Kidney (tissue), 14 donors: ENCODE results near the gene ATP13A1. TPM values are rescaled to one million over a fixed set of nuclear protein-coding genes. Genes with fewer than 3 reads are reported as not detected.

Source experiments
- DNase-seq, 5 donors: peaks; one replicate each; pipeline ENCODE4 v3.0.0-alpha.2; 2013 to 2020
- FAIRE-seq: peaks from 2 replicates; lab custom pipeline; 2012; peaks lifted over from hg19 to GRCh38; lab: Jason Lieb, UNC
- H3K27ac ChIP-seq, 2 donors: one replicate each; pipeline ENCODE4 v1.7.0; 2013; ENCODE audit warnings: low read depth in 2 of 2, low read length in 2 of 2, inconsistent platforms in 1 of 2
- H3K27me3 ChIP-seq: one replicate; pipeline ENCODE4 v1.7.1; 2013; ENCODE audit warnings: low read length, inconsistent platforms; ENCODE audit not compliant: control insufficient read depth, insufficient read depth
- H3K36me3 ChIP-seq, 3 donors: one replicate each; pipeline versions ENCODE4 v1.7.0 to v1.7.1; 2013; ENCODE audit warnings: low read length in 3 of 3, control low read depth in 1 of 3, inconsistent platforms in 1 of 3; ENCODE audit not compliant: insufficient read depth in 3 of 3, control insufficient read depth in 2 of 3
- H3K4me1 ChIP-seq, 3 donors: one replicate each; pipeline versions ENCODE4 v1.7.0 to v1.7.1; 2013; ENCODE audit warnings: low read length in 3 of 3, inconsistent platforms in 1 of 3, low read depth in 1 of 3; ENCODE audit not compliant: control insufficient read depth in 2 of 3, insufficient read depth in 2 of 3
- H3K4me3 ChIP-seq, 3 donors: one replicate each; pipeline versions ENCODE4 v1.7.0 to v1.8.1; 2013; ENCODE audit warnings: low read length in 3 of 3, control low read depth in 1 of 3, inconsistent platforms in 1 of 3
- H3K9ac ChIP-seq, 3 donors: one replicate each; pipeline versions ENCODE4 v1.7.0 to v1.7.1; 2013; ENCODE audit warnings: low read length in 3 of 3, control low read depth in 1 of 3, inconsistent platforms in 1 of 3
- H3K9me3 ChIP-seq, 3 donors: one replicate each; pipeline versions ENCODE4 v1.7.0 to v1.7.1; 2013; ENCODE audit warnings: low read length in 3 of 3, control low read depth in 1 of 3, inconsistent platforms in 1 of 3; ENCODE audit not compliant: control insufficient read depth in 2 of 3, insufficient read depth in 1 of 3
- CTCF ChIP-seq: IDR thresholded peaks from 3 replicates; pipeline ENCODE4 v1.5.1; 2012; ENCODE audit warnings: mild to moderate bottlenecking, moderate library complexity, borderline replicate concordance; ENCODE audit not compliant: insufficient read depth; ENCODE audit errors: extremely low read depth
- intact Hi-C: fragments of 100-400 bp; cut with DNase I; formaldehyde crosslinking; loops from one replicate; pipeline ENCODE4 v1.11.1; 2022
- polyA plus RNA-seq: library from polyadenylated mRNA; stranded (reverse); fragments of 350-450 nt; fragmentation: Illumina TruSeq; extraction: RNeasy Lipid Tissue Mini Kit (QIAGEN cat#74804); gene quantifications from one replicate; pipeline ENCODE4 v1.2.3, GENCODE V29; 2014; ENCODE audit warnings: low read depth, low replicate concordance; ENCODE audit not compliant: insufficient read depth
- total RNA-seq: library from RNA; stranded (reverse); fragmentation: NEBNext Ultra II Directional; extraction: Animal tissue kit (Norgen Biotek cat#: 25700); gene quantifications from one replicate; pipeline ENCODE4 v1.2.1, GENCODE V29; 2021
- donor health status: control.
- donor health status: control.
- donor health status: control.
- donor health status: control.
- donor health status: control.
- donor health status: DM: yes; HTN: yes; CAD: no.
- donor health status: Normal renal cell carcinoma (clear cell type).

Gene ATP13A1
- total and polyA plus RNA-seq, 2 donors from 2014 or later, result 30.1 to 78.1 TPM

DNA sequence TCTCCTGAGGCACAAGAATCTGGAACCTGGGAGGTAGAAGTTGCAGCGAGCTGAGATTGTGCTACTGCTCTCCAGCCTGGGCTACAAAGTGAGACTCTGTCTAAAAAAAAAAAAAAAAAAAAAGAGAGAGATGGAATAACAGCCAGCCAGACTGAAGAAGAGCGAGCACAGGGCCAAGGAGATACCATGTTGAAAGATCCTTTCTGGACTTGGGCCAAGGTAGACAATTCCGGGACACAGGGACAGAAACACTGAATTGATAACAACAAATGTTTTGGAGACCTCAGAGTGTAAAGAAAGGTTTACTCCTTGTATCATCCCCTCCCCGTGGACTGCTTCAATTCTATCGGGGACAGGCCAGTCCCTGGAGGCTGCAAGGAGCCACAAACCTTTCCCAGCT lies 40.1 kb downstream of the ATP13A1 start:
- Histone ChIP-seq H3K4me1 (peaks cover 0 to 3% (median 0%) of the 10 kb centered on the region in 3 donors), H3K36me3 (no peaks in the 10 kb centered on the region), H3K4me3 (no peak overlapping the region), H3K27me3 (no peaks in the 10 kb centered on the region), H3K27ac (no peak overlapping the region), H3K9ac (no peak overlapping the region), H3K9me3 (no peaks in the 10 kb centered on the region)
- no peak for DNase-seq
- FAIRE-seq, result no peak
- no peak for TF ChIP-seq CTCF
- intact Hi-C loops, result no loop called here

- no peak overlapping the region for H3K9ac ChIP-seq
- no peak for FAIRE-seq
- no peaks in the 10 kb centered on the region for H3K9me3 ChIP-seq
- H3K27ac ChIP-seq, result no peak overlapping the region
- no peak for TF ChIP-seq CTCF
- intact Hi-C loops, result no loop called here
- H3K4me3 ChIP-seq, result no peak overlapping the region
- H3K27me3 ChIP-seq, result no peaks in the 10 kb centered on the region
- no peak for DNase-seq
- H3K36me3 ChIP-seq, result no peaks in the 10 kb centered on the region
- no peaks in the 10 kb centered on the region for H3K4me1 ChIP-seq
Observed at GRCh38 chr19:19619849-19620210, 43.6 kb downstream of the ATP13A1 start.

- peak overlapping the region in 1 of 3 donors; percentile 53 for H3K4me3 ChIP-seq
- no peak for FAIRE-seq
Observed at GRCh38 chr19:19619181-19619848, 44.2 kb downstream of the ATP13A1 start.

More at GRCh38 chr19:19619181-19619848, 44.2 kb downstream of the ATP13A1 start:
- intact Hi-C loops, result no loop called here
- no peak for DNase-seq
- no peak for TF ChIP-seq CTCF
- no peaks in the 10 kb centered on the region for H3K4me1 ChIP-seq
- H3K9ac ChIP-seq, result no peak overlapping the region
- no peaks in the 10 kb centered on the region for H3K27me3 ChIP-seq
- no peak overlapping the region for H3K27ac ChIP-seq
- no peaks in the 10 kb centered on the region for H3K9me3 ChIP-seq
- no peaks in the 10 kb centered on the region for H3K36me3 ChIP-seq
